ENCODE data around the gene NKX6-1.

The NKX6-1 gene

DNA sequence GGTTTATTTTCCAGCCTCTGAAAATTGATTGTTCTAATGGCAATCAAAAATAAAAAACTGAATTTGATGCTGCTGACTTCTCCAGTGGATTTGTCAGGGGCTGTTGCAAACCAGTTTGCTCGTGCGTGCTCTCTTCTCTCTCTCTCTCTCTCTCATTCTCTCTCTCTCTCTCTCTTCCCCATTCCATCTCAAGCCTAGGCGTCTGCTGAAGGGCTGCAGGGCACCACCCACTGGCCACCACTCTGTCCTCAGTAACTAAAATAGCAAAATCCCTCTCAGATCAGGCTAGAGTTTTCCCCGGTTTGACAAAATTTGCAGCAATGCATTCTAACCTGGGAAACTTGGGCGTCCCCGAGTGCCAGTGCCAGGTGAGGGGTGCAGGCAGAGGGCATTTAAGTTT, 19.4 kb downstream of the NKX6-1 start:
- DNase-seq (ENCODE audit: low read depth in 2 of 2), result no peak

DNA sequence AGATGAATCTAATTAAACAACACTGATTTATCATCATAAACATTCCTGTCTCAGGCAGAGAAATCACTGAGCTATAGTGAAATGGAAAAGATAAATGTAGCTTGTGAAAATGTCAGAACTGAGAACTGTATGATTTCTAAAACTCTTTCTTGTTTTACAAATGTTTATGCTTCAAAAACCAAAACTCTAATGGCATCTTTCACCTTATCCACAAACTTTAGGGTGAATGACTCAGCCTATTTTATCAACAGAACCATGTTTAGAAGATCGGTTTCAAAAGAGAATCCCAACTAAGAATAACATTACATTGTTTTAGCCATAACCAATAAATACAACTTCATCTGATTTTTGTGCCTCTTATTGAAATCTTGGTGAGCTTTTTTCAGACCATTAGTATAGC, 21.4 kb downstream of the NKX6-1 start:
- no peak for DNase-seq (ENCODE audit: low read depth in 2 of 2)

DNA sequence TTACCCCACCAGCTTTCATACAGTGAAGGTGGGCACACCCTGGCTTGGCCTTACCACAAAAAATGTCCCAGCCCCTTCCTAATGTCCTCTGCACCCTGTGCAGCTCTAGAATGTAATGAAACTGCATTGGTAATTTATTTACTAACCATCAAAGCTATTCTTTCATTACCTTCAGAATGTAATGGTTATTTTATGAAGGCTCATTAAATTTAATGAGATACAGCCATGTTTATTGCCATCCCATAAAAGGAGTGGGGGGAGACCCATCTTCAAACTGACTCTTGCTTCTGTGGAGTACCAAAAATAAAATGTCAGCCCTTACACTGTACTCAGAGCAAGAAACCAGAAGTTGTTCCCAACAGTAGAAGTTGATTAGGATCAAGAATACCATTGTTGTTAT, 25.0 kb downstream of the NKX6-1 start:
- DNase-seq (ENCODE audit: low read depth in 2 of 2), result no peak

DNA sequence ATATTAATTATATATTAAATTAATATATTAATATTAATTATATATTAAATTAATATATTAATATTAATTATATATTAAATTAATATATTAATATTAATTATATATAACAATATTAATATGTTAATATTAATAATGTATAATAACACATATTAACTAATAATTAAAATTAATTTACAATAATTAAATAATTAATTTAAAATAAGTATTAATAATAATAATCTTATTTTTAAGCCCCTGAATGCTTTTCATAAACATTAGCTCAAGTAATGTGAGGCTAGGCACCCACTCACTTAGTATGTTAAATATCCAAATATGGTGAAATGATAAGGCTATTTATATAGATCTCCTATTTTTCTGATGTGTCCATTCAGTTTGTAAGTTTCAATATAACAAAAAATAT, 26.9 kb downstream of the NKX6-1 start:
- DNase-seq (ENCODE audit: low read depth in 2 of 2), result no peak

DNA sequence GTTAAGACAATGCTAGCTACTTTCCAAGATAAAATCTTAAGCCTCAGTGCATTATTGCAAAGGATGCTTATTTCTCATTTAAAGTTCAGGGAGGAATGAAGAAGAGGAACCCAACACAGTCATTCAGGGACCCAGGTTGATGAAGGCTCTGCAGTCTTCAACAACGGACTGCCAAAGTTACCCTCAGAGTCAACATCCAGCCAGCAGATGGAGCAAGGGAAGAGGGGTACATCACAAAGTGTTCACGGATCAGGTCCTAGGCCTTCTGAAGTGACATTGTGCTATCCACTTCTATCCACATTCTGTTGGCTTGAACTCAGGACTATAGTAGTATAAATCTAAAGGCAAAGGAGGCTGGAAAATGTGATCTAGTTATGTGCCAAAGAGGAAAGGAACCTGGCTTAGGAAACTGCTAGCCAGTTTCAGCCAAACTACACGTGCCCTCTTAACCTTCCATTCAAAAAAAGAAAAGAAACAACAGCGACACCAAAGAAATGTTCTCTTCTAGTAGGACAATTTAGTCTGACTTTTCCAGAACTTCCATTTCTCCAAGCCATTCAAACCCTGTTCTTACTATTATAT, 28.8 kb downstream of the NKX6-1 start:
- no peak for DNase-seq (ENCODE audit: low read depth in 2 of 2)

DNA sequence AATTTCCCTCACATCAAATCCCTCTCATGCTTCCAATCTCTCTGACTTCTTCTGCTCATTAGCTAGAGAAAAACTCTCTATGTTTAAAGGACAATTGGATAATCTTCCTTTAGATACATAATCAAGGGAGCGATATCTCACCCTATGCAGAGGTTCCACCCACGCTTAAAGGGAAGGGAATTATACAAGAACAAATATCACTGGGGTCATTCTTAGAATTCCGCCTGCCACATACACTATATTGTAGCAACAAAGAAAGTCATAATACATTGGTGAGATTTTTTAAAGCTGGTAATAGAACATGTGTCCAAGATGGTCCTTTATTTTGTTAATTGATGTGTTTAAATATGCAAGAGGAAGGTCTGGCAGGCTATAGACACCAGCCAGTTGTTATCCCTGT, 31.5 kb downstream of the NKX6-1 start:
- no peak for DNase-seq (ENCODE audit: low read depth in 2 of 2)

DNA sequence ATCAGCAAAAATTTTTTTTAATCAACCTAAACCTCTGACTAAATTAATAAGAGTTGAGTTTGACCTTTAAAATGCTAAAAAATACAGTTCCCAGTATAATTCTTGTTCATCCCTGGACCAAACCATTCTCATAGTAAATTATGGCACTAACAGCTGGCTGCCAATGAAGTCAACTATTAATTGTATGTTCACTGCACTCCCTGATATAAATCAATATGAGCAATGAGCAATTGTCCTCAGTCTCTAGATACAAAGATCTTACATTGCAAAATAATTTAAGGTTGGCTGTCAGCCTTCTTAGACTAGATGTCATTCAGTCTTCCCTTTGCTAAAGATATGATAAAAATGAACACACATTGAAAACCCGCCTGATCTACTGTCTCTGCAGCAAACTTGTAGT, 39.3 kb downstream of the NKX6-1 start:
- no peak for DNase-seq (ENCODE audit: low read depth in 2 of 2)

DNA sequence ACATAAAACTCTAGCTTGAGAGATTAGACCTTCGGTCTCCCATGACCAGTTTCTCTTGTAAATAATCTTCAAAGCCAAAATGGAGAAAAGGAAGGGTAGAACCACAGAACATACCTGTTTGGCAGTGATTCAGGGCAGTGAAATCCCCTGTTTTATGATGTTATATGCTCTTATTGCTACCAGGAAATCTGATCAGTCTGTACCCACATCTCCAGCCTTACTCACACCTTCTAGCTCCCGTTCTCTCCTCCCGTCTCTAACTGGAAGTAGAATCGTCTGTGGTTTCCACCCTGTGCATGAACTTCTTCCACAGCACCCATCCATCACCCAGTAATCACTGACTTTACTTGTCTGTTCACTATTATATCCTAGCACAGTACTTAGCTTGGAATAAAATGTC, 42.9 kb downstream of the NKX6-1 start:
- DNase-seq (ENCODE audit: low read depth in 2 of 2), result no peak

DNA sequence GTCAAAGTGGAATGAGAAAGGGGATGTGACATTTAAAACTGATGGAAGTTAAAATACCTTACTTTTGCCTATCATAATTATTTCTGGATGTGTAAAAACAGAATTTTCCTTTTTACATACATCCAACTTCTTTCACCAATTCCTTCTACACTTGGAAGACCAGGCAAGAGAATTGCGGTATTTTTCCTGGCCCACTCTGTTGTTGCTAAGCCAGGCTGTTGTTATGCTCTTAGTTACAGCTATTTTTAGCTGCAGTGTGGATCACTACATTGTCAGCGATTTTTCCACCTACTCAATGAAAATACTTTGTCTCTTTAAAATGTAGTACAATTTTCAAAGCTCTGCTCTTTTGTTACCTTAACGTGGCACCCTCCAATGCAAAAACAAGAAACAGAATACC, 43.4 kb downstream of the NKX6-1 start:
- DNase-seq (ENCODE audit: low read depth in 2 of 2), result no peak

DNA sequence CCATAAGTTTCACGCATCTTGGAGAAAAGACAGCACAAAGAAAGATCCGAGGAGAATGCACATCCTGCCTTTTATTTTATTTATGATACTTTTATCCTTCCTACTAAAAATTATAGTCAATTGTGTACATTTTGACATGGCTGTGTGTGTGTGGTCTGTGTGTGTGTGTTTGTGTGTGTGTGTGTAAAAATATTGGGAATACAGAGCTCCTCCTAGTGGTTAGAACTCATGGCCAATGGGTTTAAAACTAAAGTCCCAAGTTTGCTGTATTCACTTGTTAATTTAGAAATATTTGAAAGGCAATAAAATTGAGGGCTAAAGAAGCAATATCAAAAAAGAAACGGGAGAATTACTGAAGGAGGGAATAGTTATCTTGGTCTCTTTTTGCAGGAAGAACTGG, 47.5 kb downstream of the NKX6-1 start:
- no peak for DNase-seq (ENCODE audit: low read depth in 2 of 2)

DNA sequence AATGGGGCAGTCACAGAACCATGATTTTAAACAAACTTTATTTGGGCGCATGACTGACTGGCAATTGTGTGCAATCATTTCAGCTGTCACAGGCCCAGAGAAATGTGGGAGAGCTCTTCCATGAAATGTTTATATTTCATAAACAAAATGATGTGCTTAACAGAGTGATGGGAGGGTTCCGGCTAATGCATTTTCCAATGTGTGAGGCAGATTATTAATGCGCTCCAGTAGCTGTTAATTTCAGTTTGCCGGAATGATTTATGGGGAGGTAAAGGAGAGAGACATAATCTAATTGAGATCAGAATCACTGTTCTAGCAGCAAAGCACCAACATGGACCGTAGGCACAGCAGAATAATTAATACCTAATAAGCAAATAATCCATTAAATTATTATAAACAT, 55.6 kb downstream of the NKX6-1 start:
- no peak for DNase-seq (ENCODE audit: low read depth in 2 of 2)

DNA sequence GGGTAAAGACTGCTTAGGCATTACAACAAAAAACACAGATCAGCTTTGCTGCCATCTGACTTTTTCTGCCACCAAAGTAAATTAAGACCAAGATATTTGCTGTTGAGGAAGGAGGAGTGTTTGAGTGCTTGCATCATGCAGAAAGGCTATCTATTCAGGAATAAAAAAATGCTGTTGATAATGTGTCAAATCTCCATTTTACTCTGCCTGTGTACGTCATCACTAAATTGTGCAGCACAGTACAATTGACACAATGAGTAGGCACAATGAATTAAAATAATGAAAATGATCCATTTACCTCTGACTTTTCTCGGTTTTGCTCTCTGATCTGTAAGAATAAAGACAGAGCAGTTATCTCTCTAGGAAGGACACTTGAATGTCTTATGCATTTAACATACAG, 56.3 kb downstream of the NKX6-1 start:
- DNase-seq (ENCODE audit: low read depth in 2 of 2), result no peak
